ENCODE results near the gene SIT1. TPM values are rescaled to one million over a fixed set of nuclear protein-coding genes. Genes with fewer than 3 reads are reported as not detected.
A peak's percentile ranks its signal among the peaks of the same experiment; 100 is the strongest.

Gene SIT1
- total RNA-seq, 2 experiments from 2014 or later: 144 to 155 TPM

- ATAC-seq (no peak), DNase-seq (no peak)
- Mint-ChIP-seq H3K27ac (no peak overlapping the region), H3K4me3 (no peak overlapping the region), H3K36me3 (no peaks in the 10 kb centered on the region), H3K27me3 (peaks cover 13% of the 10 kb centered on the region), H3K9me3 (ENCODE audit: low read depth) (no peaks in the 10 kb centered on the region), H3K4me1 (peaks cover 5% of the 10 kb centered on the region)
- CTCF ChIA-PET: interaction anchor here (0.8 to 2.0 kb wide), 3 partner anchors 16 to 68 kb away, joined by 4 to 10 read pairs (median 5); no protein-coding TSS in a partner anchor
Observed at GRCh38 chr9:35679766-35680330, 29.1 kb upstream of the SIT1 start.

- Mint-ChIP-seq H3K4me3 (no peak overlapping the region), H3K27ac (no peak overlapping the region), H3K27me3 (peaks cover 21% of the 10 kb centered on the region), H3K9me3 (ENCODE audit: low read depth) (no peaks in the 10 kb centered on the region), H3K4me1 (peaks cover 9% of the 10 kb centered on the region), H3K36me3 (peaks cover 3% of the 10 kb centered on the region)
- CTCF ChIA-PET: interaction anchor here (1.8 to 2.0 kb wide), 2 partner anchors 9 to 17 kb away, joined by 4 to 10 read pairs; no protein-coding TSS in a partner anchor
- ATAC-seq (no peak), DNase-seq (no peak)
Observed at GRCh38 chr9:35679091-35679490, 28.4 kb upstream of the SIT1 start.

GRCh38 chr9:35675732-35676392 lies 25.1 kb upstream of the SIT1 start:
- no peaks in the 10 kb centered on the region for H3K9me3 Mint-ChIP-seq (ENCODE audit: low read depth)
- peak; percentile 50 for DNase-seq
- H3K27ac Mint-ChIP-seq: no peak overlapping the region
- peak overlapping the region; percentile 43 for H3K4me3 Mint-ChIP-seq
- H3K36me3 Mint-ChIP-seq: peaks cover 3% of the 10 kb centered on the region
- peaks cover 9% of the 10 kb centered on the region for H3K4me1 Mint-ChIP-seq
- peak; percentile 70 for ATAC-seq
- CTCF ChIA-PET: interaction anchor here (0.9 to 2.5 kb wide), 8 partner anchors 12 to 65 kb away, joined by 3 to 13 read pairs (median 4); partner anchors contain the start of genes CCDC107 and RMRP
- H3K27me3 Mint-ChIP-seq: peaks cover 27% of the 10 kb centered on the region

GRCh38 chr9:35675204-35675603 lies 24.5 kb upstream of the SIT1 start:
- Mint-ChIP-seq H3K4me3 (no peak overlapping the region), H3K27ac (no peak overlapping the region)
- no peak for ATAC-seq

GRCh38 chr9:35674025-35674361 lies 23.3 kb upstream of the SIT1 start:
- no peaks in the 10 kb centered on the region for H3K9me3 Mint-ChIP-seq (ENCODE audit: low read depth)
- H3K27me3 Mint-ChIP-seq: peaks cover 27% of the 10 kb centered on the region
- ATAC-seq (no peak), DNase-seq (no peak)
- H3K4me1 Mint-ChIP-seq: peaks cover 9% of the 10 kb centered on the region
- CTCF ChIA-PET: interaction anchor here (1.4 to 2.5 kb wide), 2 partner anchors 22 kb away, joined by 8 to 13 read pairs; no protein-coding TSS in a partner anchor
- H3K36me3 Mint-ChIP-seq: peaks cover 3% of the 10 kb centered on the region
- H3K4me3 Mint-ChIP-seq: peak overlapping the region; percentile 1
- H3K27ac Mint-ChIP-seq: no peak overlapping the region

More at GRCh38 chr9:35675204-35675603, 24.5 kb upstream of the SIT1 start:
- CTCF ChIA-PET: interaction anchor here (1.2 to 2.5 kb wide), 3 partner anchors 17 to 52 kb away, joined by 3 to 13 read pairs (median 4); partner anchors contain the start of genes CCDC107 and RMRP
- Mint-ChIP-seq H3K27me3 (peaks cover 27% of the 10 kb centered on the region), H3K9me3 (ENCODE audit: low read depth) (no peaks in the 10 kb centered on the region), H3K36me3 (peaks cover 3% of the 10 kb centered on the region), H3K4me1 (peaks cover 9% of the 10 kb centered on the region)
- DNase-seq: no peak

DNA sequence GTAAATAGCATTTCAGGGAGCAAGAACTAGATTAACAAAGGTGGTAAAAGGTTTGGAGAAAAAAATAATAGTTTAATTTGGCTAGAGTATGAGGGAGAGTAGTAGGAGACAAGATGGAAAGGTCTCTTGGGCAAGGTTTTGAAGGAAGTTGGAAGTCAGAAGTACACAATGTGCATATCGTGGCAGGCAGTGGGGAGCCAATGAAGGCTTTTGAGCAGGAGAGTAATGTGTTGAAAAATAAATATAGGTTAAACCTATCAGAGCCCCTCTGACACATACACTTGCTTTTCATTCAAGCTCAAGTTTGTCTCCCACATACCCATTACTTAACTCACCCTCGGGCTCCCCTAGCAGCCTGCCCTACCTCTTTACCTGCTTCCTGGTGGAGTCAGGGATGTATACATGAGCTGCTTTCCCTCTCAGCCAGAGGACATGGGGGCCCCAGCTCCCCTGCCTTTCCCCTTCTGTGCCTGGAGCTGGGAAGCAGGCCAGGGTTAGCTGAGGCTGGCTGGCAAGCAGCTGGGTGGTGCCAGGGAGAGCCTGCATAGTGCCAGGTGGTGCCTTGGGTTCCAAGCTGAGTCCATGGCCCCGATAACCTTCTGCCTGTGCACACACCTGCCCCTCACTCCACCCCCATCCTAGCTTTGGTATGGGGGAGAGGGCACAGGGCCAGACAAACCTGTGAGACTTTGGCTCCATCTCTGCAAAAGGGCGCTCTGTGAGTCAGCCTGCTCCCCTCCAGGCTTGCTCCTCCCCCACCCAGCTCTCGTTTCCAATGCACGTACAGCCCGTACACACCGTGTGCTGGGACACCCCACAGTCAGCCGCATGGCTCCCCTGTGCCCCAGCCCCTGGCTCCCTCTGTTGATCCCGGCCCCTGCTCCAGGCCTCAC lies 22.6 kb upstream of the SIT1 start, which contains the start of gene CA9:
TSS of gene CA9 (plus strand) at position 797 of the 893 bp plus-strand sequence. CDS start at position 829, 32 bp downstream.
- Mint-ChIP-seq H3K4me3 (peak within 1 kb of the TSS; percentile 1), H3K9me3 (ENCODE audit: low read depth) (no peaks in the 10 kb centered on the region), H3K36me3 (peaks cover 3% of the 10 kb centered on the region), H3K27me3 (peaks cover 27% of the 10 kb centered on the region), H3K4me1 (peaks cover 9% of the 10 kb centered on the region), H3K27ac (no peak within 1 kb of the TSS)
- DNase-seq: no peak
- CTCF ChIA-PET: interaction anchor here (1.4 kb wide), 1 partner anchor 23 kb away, joined by 8 read pairs; no protein-coding TSS in a partner anchor
- no peak for ATAC-seq

DNA sequence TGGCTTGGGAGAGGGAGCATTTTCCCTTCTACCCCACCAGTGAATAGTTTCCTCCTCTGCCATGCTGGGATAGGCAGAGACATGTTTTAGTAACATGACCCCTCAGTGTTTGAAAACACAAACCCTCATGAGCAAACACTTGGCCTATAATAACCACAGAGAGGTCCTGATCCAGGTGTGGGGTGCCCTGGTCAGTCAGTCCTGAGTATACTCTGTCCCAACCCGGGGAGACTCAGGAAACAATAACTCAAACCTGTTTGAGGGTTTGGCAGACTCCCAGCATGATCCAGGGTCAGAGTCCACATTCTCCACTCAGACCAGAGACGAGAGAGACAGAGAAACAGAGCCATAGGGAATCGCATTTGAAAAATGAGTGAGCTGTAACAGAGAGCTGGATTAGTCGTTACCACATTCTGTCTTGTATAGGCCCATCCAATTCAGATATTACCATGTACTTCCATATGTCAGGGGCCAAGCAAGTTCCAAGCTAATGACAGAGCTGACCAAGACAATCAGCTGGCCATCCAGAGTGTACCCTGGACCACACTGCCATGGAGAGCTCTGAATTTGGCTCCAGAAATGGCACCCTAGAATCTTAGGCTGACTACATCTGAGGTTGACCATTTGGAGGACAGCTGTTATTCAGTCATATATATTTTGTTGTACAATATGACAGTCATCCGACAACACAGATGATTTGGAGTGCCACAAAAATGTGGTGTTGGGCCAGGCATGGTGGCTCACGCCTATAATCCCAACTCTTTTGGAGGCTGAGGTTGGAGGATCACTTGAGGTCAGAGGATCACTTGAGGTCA lies 18.8 kb upstream of the SIT1 start:
- Mint-ChIP-seq H3K4me1 (peaks cover 18% of the 10 kb centered on the region), H3K9me3 (ENCODE audit: low read depth) (no peaks in the 10 kb centered on the region), H3K36me3 (peaks cover 3% of the 10 kb centered on the region), H3K27ac (no peak overlapping the region), H3K27me3 (peaks cover 10% of the 10 kb centered on the region), H3K4me3 (no peak overlapping the region)
- no peak for DNase-seq
- no peak for ATAC-seq
- CTCF ChIA-PET: interaction anchor here (0.7 to 3.5 kb wide), 4 partner anchors 11 to 66 kb away, joined by 3 to 13 read pairs (median 8); partner anchors contain the start of genes CCDC107 and RMRP

DNA sequence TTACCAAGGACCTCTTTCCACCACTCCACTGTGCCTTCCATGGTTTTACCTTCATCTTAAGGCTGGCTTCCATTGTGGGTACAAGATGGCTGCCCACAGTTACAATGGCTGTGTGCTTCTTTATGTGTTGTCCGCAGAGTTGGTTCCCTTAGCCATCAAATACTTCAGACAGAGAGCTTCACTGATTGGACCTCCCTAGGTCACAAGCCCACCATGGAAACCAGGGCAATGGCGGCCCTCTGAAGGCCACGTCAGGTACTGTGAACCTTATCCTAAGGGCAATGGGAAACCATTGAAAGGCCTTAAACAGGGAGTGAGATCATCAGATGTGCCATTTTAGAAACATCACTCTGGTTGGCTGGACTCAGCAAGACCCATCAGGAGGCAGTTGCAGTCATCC lies 17.2 kb upstream of the SIT1 start:
- no peaks in the 10 kb centered on the region for H3K9me3 Mint-ChIP-seq (ENCODE audit: low read depth)
- no peaks in the 10 kb centered on the region for H3K27me3 Mint-ChIP-seq
- CTCF ChIA-PET: interaction anchor here (1.2 to 14.2 kb wide), 3 partner anchors 20 to 64 kb away, joined by 4 to 208 read pairs (median 58); partner anchors contain the start of gene SIT1
- H3K27ac Mint-ChIP-seq: no peak overlapping the region
- no peak overlapping the region for H3K4me3 Mint-ChIP-seq
- DNase-seq (no peak), ATAC-seq (no peak)
- H3K4me1 Mint-ChIP-seq: peaks cover 31% of the 10 kb centered on the region
- H3K36me3 Mint-ChIP-seq: peaks cover 6% of the 10 kb centered on the region

- H3K36me3 Mint-ChIP-seq: peaks cover 14% of the 10 kb centered on the region
- DNase-seq: no peak
- CTCF ChIA-PET: interaction anchor here (1.3 to 14.2 kb wide), 5 partner anchors 9 to 54 kb away, joined by 4 to 208 read pairs (median 25); partner anchors contain the start of genes CCDC107, CD72, RMRP and SIT1
- no peak overlapping the region for H3K27ac Mint-ChIP-seq
- no peaks in the 10 kb centered on the region for H3K9me3 Mint-ChIP-seq (ENCODE audit: low read depth)
- peaks cover 45% of the 10 kb centered on the region for H3K4me1 Mint-ChIP-seq
- H3K27me3 Mint-ChIP-seq: no peaks in the 10 kb centered on the region
- ATAC-seq: no peak
- H3K4me3 Mint-ChIP-seq: no peak overlapping the region
Observed at GRCh38 chr9:35666549-35666948, 15.8 kb upstream of the SIT1 start.

- H3K4me1 Mint-ChIP-seq: peaks cover 49% of the 10 kb centered on the region
- peaks cover 16% of the 10 kb centered on the region for H3K36me3 Mint-ChIP-seq
- peak overlapping the region; percentile 87 for H3K4me3 Mint-ChIP-seq
- CTCF ChIA-PET: interaction anchor here (1.3 to 14.2 kb wide), 8 partner anchors 8 to 62 kb away, joined by 4 to 208 read pairs (median 18); partner anchors contain the start of genes CCDC107, CD72, RMRP and SIT1
- no peaks in the 10 kb centered on the region for H3K27me3 Mint-ChIP-seq
- DNase-seq (no peak), ATAC-seq (no peak)
- no peak overlapping the region for H3K27ac Mint-ChIP-seq
- H3K9me3 Mint-ChIP-seq (ENCODE audit: low read depth): no peaks in the 10 kb centered on the region
Observed at GRCh38 chr9:35666045-35666444, 15.3 kb upstream of the SIT1 start.

DNA sequence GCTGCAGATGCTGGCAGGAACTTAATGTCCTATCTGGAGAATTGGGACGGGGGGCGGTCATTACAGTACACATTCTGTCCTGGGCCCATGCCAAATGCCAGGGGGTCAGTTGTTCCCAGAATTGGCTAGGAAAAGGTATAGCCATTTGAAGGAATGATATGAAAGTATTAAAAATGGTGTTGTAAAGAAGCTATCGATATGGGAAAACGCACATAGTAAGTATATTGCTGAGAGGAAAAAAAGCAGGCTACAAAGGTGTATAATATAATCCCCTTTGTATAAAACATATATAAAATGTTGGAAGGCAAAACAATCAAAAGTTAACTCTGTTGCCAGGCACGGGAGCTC lies 14.7 kb upstream of the SIT1 start:
- Mint-ChIP-seq H3K36me3 (peaks cover 22% of the 10 kb centered on the region), H3K27me3 (no peaks in the 10 kb centered on the region), H3K4me1 (peaks cover 55% of the 10 kb centered on the region)

More for the DNA sequence above, 14.7 kb upstream of the SIT1 start:
- peak overlapping the region; percentile 81 for H3K27ac Mint-ChIP-seq
- CTCF ChIA-PET: interaction anchor here (1.5 to 14.2 kb wide), 8 partner anchors 18 to 67 kb away, joined by 5 to 208 read pairs (median 18); partner anchors contain the start of genes CD72, CREB3, SIT1 and TLN1
- ATAC-seq: no peak
- no peaks in the 10 kb centered on the region for H3K9me3 Mint-ChIP-seq (ENCODE audit: low read depth)
- DNase-seq: no peak
- H3K4me3 Mint-ChIP-seq: peak overlapping the region; percentile 87

Measured in activated CD8-positive, alpha-beta memory T cell treated with anti-CD3 and anti-CD28 coated beads, Interleukin-2, amount 10 ng/mL, durations not matched to agents 7 days and 5 days (primary cell).